ENCODE data around the gene ZNF691. TPM values are rescaled to one million over a fixed set of nuclear protein-coding genes. Genes with fewer than 3 reads are reported as not detected.

Gene ZNF691
- total RNA-seq, 1 donor from 2014 or later: 12.0 TPM

DNA sequence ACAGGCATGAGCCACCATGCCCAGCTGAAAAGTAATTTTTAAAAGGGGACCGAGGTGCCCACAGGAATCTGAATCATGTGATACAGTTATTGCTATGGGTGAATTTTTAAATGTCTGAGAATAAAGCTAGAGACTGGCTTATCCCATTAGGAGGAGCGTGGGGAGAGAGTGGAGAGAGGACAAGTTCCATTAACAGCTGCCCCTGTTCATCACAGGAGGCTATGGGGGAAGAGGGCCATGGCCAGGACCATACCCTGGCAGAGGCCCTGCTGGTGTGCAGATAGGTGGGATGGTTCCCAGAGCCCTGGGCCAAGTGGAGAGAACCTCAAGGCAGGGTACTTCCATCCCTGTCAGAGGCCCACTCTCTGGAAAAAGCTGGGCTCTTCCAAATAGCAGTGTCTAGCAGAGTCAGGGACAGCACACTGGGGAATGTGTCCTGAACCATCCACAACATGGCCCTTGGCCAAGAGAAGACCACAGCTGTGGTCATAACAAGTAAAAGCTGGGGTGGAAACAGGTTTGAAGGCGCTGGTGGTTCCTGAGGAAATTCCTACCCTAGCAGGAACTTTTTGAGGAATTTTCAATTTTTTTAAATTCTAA lies 13.7 kb upstream of the ZNF691 start:
- Mint-ChIP-seq H3K27ac (ENCODE audit: unreplicated experiment) (no peak overlapping the region), H3K4me3 (ENCODE audit: unreplicated experiment) (no peak overlapping the region), H3K4me1 (ENCODE audit: unreplicated experiment) (peaks cover 6% of the 10 kb centered on the region), H3K36me3 (ENCODE audit: low read depth, unreplicated experiment) (peaks cover 4% of the 10 kb centered on the region), H3K9me3 (ENCODE audit: unreplicated experiment) (no peaks in the 10 kb centered on the region), H3K27me3 (ENCODE audit: unreplicated experiment) (peaks cover 2% of the 10 kb centered on the region)
- no peak for DNase-seq (ENCODE audit: low spot score)
- TF ChIP-seq, protein P1, sequence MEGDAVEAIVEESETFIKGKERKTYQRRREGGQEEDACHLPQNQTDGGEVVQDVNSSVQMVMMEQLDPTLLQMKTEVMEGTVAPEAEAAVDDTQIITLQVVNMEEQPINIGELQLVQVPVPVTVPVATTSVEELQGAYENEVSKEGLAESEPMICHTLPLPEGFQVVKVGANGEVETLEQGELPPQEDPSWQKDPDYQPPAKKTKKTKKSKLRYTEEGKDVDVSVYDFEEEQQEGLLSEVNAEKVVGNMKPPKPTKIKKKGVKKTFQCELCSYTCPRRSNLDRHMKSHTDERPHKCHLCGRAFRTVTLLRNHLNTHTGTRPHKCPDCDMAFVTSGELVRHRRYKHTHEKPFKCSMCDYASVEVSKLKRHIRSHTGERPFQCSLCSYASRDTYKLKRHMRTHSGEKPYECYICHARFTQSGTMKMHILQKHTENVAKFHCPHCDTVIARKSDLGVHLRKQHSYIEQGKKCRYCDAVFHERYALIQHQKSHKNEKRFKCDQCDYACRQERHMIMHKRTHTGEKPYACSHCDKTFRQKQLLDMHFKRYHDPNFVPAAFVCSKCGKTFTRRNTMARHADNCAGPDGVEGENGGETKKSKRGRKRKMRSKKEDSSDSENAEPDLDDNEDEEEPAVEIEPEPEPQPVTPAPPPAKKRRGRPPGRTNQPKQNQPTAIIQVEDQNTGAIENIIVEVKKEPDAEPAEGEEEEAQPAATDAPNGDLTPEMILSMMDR (IDR thresholded peaks at IDR 0.05; ENCODE audit: unreplicated experiment): no peak

DNA sequence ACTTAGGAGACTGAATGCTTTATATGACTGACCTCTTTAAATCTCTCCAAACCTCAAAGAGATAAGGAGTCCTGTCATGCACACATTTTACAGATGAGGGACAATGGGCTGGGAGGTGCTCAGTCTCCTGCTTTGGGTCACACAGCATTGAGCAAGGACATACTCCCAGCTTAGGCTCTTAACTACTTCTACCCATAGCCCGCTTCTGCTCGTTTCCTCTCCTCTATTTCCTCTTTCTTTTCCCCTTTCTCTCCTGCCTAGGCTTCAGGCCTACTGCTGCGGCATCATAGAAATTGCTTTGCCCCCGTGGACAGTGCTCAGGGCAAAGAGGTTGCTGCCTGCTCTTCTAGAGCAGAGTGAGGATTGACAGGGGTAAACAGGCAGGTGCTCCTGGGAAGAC lies 12.4 kb upstream of the ZNF691 start:
- TF ChIP-seq, protein P1 (IDR thresholded peaks at IDR 0.05; ENCODE audit: unreplicated experiment): no peak
- Mint-ChIP-seq H3K4me3 (ENCODE audit: unreplicated experiment) (no peak overlapping the region), H3K4me1 (ENCODE audit: unreplicated experiment) (peaks cover 6% of the 10 kb centered on the region), H3K9me3 (ENCODE audit: unreplicated experiment) (no peaks in the 10 kb centered on the region), H3K27me3 (ENCODE audit: unreplicated experiment) (peaks cover 2% of the 10 kb centered on the region), H3K27ac (ENCODE audit: unreplicated experiment) (no peak overlapping the region), H3K36me3 (ENCODE audit: low read depth, unreplicated experiment) (peaks cover 4% of the 10 kb centered on the region)
- no peak for DNase-seq (ENCODE audit: low spot score)

DNA sequence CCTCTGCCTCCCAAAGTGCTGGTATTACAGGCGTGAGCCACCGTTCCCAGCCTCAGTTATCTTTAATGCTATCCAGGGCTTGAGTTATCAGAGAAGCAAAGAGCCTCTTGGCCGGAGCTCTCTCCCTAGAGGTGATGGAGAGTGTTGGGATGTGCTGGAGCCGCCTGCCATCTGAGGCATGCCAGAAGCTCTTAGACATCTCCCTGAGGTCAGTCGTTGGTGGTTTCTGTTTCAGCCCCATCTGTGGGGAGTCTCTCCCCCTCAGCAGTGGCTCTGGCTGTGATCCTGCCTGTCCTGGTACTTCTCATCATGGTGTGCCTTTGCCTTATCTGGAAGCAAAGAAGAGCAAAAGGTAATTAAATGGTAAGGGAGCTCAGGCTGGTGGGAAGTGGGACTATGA lies 11.6 kb upstream of the ZNF691 start:
- Mint-ChIP-seq H3K4me1 (ENCODE audit: unreplicated experiment) (peaks cover 6% of the 10 kb centered on the region), H3K36me3 (ENCODE audit: low read depth, unreplicated experiment) (peaks cover 4% of the 10 kb centered on the region), H3K27ac (ENCODE audit: unreplicated experiment) (no peak overlapping the region), H3K27me3 (ENCODE audit: unreplicated experiment) (peaks cover 2% of the 10 kb centered on the region), H3K9me3 (ENCODE audit: unreplicated experiment) (no peaks in the 10 kb centered on the region), H3K4me3 (ENCODE audit: unreplicated experiment) (no peak overlapping the region)
- DNase-seq (ENCODE audit: low spot score): no peak
- TF ChIP-seq, protein P1 (IDR thresholded peaks at IDR 0.05; ENCODE audit: unreplicated experiment): no peak

DNA sequence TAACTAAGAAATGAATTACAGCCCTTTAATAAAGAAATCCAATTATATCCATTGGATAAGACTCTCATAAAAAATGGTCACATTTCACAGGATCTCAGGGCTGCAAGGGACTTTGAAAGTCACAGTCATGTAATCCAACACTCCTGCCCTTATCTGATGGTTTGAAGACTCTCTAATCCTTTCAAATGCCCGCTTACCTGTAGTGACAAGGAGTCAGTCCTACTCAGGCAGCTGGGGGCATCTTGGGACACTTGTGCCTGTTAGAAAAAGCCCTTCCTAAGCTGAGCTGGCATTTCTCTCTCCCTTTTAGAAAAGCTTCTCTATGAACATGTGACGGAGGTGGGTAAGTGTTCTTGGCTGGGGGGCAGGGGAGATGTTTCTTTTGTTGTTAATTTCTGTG lies 11.0 kb upstream of the ZNF691 start:
- Mint-ChIP-seq H3K4me3 (ENCODE audit: unreplicated experiment) (no peak overlapping the region), H3K36me3 (ENCODE audit: low read depth, unreplicated experiment) (peaks cover 4% of the 10 kb centered on the region), H3K4me1 (ENCODE audit: unreplicated experiment) (peaks cover 6% of the 10 kb centered on the region), H3K27me3 (ENCODE audit: unreplicated experiment) (peaks cover 2% of the 10 kb centered on the region), H3K9me3 (ENCODE audit: unreplicated experiment) (no peaks in the 10 kb centered on the region), H3K27ac (ENCODE audit: unreplicated experiment) (no peak overlapping the region)
- TF ChIP-seq, protein P1 (IDR thresholded peaks at IDR 0.05; ENCODE audit: unreplicated experiment): no peak
- DNase-seq (ENCODE audit: low spot score): no peak

DNA sequence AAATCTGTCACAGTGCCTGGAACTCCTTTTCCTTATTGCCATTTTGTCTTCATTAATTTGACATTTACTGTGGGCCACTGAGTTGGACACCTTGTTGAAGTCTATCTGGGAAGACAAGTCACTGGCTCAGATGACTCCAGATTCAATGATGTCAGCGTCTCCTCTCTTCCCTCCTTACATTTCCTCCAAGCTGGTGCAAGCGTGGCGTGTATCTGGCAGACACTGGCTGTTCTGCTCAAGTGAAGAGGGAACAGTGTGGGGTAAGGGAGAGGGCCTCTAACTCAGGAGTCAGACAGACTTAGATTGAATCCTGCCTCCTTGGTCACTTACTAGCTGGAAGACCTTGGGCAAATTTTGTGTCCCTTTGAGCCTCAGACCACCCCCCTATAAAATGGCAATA lies 8.7 kb upstream of the ZNF691 start:
- Mint-ChIP-seq H3K9me3 (ENCODE audit: unreplicated experiment) (no peaks in the 10 kb centered on the region), H3K27me3 (ENCODE audit: unreplicated experiment) (peaks cover 2% of the 10 kb centered on the region), H3K4me1 (ENCODE audit: unreplicated experiment) (peaks cover 6% of the 10 kb centered on the region), H3K4me3 (ENCODE audit: unreplicated experiment) (no peak overlapping the region), H3K36me3 (ENCODE audit: low read depth, unreplicated experiment) (peaks cover 11% of the 10 kb centered on the region), H3K27ac (ENCODE audit: unreplicated experiment) (no peak overlapping the region)
- DNase-seq (ENCODE audit: low spot score): no peak
- TF ChIP-seq, protein P1 (IDR thresholded peaks at IDR 0.05; ENCODE audit: unreplicated experiment): no peak
